CD4-positive, alpha-beta T cell treated with Interleukin-1 beta for 1 hour (primary cell): Measurements from ENCODE around the gene TSPAN9.

Experiments used
- DNase-seq, 2 donors: peaks; one replicate each; pipeline ENCODE4 v3.0.0-alpha.2; 2020 to 2022

The TSPAN9 gene

GRCh38 chr12:3076730-3077571 is at the start of gene TSPAN9:
Gene TSPAN9, plus strand, starts transcription at chr12:3077379. Its CDS starts 123,815 bp downstream, at chr12:3201194.
- DNase-seq: peak; percentile 56 to 71

GRCh38 chr12:3028108-3028507 is 49.1 kb upstream of the TSPAN9 start:
- DNase-seq: no peak

- no peak for DNase-seq
Measured at GRCh38 chr12:3030821-3031429, 46.3 kb upstream of the TSPAN9 start.

GRCh38 chr12:3032161-3032560 is 45.0 kb upstream of the TSPAN9 start:
- no peak for DNase-seq

- no peak for DNase-seq
Measured at GRCh38 chr12:3032770-3033538, 44.2 kb upstream of the TSPAN9 start.

GRCh38 chr12:3033539-3033867 is 43.7 kb upstream of the TSPAN9 start:
- no peak for DNase-seq

- peak; percentile 13 to 14 for DNase-seq
Measured at GRCh38 chr12:3034067-3034750, 43.0 kb upstream of the TSPAN9 start.

- no peak for DNase-seq
Measured at GRCh38 chr12:3035171-3035570, 42.0 kb upstream of the TSPAN9 start.

GRCh38 chr12:3035815-3036702 is 41.1 kb upstream of the TSPAN9 start:
- no peak for DNase-seq

GRCh38 chr12:3036901-3037600 is 40.1 kb upstream of the TSPAN9 start:
- DNase-seq: no peak

GRCh38 chr12:3038166-3038565 is 39.0 kb upstream of the TSPAN9 start:
- no peak for DNase-seq

GRCh38 chr12:3038926-3039510 is 38.2 kb upstream of the TSPAN9 start:
- no peak for DNase-seq

- DNase-seq: no peak
Measured at GRCh38 chr12:3040026-3040656, 37.0 kb upstream of the TSPAN9 start.

- DNase-seq: no peak
Measured at GRCh38 chr12:3040663-3041544, 36.3 kb upstream of the TSPAN9 start.

- DNase-seq: peak; percentile 46 to 56
Measured at GRCh38 chr12:3041558-3042164, 35.5 kb upstream of the TSPAN9 start.

- DNase-seq: peak in 1 of 2 donors; percentile 72
Measured at GRCh38 chr12:3042394-3042793, 34.8 kb upstream of the TSPAN9 start.

- no peak for DNase-seq
Measured at GRCh38 chr12:3042826-3043225, 34.4 kb upstream of the TSPAN9 start.

GRCh38 chr12:3043406-3043805 is 33.8 kb upstream of the TSPAN9 start:
- no peak for DNase-seq

- DNase-seq: no peak
Measured at GRCh38 chr12:3044141-3044630, 33.0 kb upstream of the TSPAN9 start.
